BJ (cell line): ENCODE results near the gene OR51I2. TPM values are rescaled to one million over a fixed set of nuclear protein-coding genes. Genes with fewer than 3 reads are reported as not detected.

ENCODE experiments used
- CTCF ChIA-PET: fragments of 350-600 bp; formaldehyde crosslinking; extraction: SDS; loops from one replicate; lab custom pipeline; 2021; ENCODE audit warnings: antibody characterized with exemption, inconsistent platforms; lab: Yijun Ruan, JAX
- POLR2A ChIA-PET: fragments of 300-600 bp; sonication (Branson Sonifier 250); formaldehyde crosslinking; extraction: SDS; loops from one replicate; lab custom pipeline; 2021; ENCODE audit warnings: antibody characterized with exemption; lab: Charles Lee
- DNase-seq: peaks from one replicate; pipeline ENCODE4 v3.0.0-alpha.2; 2011; ENCODE audit warnings: low read depth
- H3K27me3 ChIP-seq: 2 replicates; pipeline ENCODE4 v1.6.0; 2011; ENCODE audit warnings: low read length; ENCODE audit not compliant: control insufficient read depth, insufficient read depth
- H3K36me3 ChIP-seq: 2 replicates; pipeline ENCODE4 v1.5.1; 2011; ENCODE audit warnings: low read length; ENCODE audit not compliant: control insufficient read depth, insufficient read depth
- H3K4me3 ChIP-seq: 2 replicates; pipeline ENCODE4 v1.5.1; 2011; ENCODE audit warnings: low read depth, mild to moderate bottlenecking, control low read depth, low read length
- polyA plus RNA-seq: library from polyadenylated mRNA; depleted of rRNA; stranded (reverse); fragments of >200 nt; gene quantifications from 2 replicates; pipeline ENCODE4 v1.2.3, GENCODE V29; 2011
- TF ChIP-seq, protein P1 (sequence below): IDR thresholded peaks from 2 replicates; pipeline ENCODE4 v1.5.1; 2011; ENCODE audit warnings: low read depth, mild to moderate bottlenecking, control low read depth, inconsistent platforms, low read length, moderate library complexity; ENCODE audit not compliant: insufficient read depth

Gene OR51I2
- polyA plus RNA-seq, 1 experiment = not detected

DNA sequence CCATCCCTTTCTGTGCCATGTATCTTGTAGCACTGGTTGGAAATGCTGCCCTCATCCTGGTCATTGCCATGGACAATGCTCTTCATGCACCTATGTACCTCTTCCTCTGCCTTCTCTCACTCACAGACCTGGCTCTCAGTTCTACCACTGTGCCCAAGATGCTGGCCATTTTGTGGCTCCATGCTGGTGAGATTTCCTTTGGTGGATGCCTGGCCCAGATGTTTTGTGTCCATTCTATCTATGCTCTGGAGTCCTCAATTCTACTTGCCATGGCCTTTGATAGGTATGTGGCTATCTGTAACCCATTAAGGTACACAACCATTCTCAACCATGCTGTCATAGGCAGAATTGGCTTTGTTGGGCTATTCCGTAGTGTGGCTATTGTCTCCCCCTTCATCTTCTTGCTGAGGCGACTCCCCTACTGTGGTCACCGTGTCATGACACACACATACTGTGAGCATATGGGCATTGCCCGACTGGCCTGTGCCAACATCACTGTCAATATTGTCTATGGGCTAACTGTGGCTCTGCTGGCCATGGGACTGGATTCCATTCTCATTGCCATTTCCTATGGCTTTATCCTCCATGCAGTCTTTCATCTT, 39.8 kb downstream of the OR51I2 start:
- DNase-seq = no peak
- TF ChIP-seq, protein P1, sequence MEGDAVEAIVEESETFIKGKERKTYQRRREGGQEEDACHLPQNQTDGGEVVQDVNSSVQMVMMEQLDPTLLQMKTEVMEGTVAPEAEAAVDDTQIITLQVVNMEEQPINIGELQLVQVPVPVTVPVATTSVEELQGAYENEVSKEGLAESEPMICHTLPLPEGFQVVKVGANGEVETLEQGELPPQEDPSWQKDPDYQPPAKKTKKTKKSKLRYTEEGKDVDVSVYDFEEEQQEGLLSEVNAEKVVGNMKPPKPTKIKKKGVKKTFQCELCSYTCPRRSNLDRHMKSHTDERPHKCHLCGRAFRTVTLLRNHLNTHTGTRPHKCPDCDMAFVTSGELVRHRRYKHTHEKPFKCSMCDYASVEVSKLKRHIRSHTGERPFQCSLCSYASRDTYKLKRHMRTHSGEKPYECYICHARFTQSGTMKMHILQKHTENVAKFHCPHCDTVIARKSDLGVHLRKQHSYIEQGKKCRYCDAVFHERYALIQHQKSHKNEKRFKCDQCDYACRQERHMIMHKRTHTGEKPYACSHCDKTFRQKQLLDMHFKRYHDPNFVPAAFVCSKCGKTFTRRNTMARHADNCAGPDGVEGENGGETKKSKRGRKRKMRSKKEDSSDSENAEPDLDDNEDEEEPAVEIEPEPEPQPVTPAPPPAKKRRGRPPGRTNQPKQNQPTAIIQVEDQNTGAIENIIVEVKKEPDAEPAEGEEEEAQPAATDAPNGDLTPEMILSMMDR = no peak
- H3K36me3 ChIP-seq = no peaks in the 10 kb centered on the region
- H3K4me3 ChIP-seq = no peak overlapping the region
- ChIA-PET CTCF (no interaction called here), POLR2A (no interaction called here)
- H3K27me3 ChIP-seq = no peaks in the 10 kb centered on the region; the same call in none of the 2 replicates

DNA sequence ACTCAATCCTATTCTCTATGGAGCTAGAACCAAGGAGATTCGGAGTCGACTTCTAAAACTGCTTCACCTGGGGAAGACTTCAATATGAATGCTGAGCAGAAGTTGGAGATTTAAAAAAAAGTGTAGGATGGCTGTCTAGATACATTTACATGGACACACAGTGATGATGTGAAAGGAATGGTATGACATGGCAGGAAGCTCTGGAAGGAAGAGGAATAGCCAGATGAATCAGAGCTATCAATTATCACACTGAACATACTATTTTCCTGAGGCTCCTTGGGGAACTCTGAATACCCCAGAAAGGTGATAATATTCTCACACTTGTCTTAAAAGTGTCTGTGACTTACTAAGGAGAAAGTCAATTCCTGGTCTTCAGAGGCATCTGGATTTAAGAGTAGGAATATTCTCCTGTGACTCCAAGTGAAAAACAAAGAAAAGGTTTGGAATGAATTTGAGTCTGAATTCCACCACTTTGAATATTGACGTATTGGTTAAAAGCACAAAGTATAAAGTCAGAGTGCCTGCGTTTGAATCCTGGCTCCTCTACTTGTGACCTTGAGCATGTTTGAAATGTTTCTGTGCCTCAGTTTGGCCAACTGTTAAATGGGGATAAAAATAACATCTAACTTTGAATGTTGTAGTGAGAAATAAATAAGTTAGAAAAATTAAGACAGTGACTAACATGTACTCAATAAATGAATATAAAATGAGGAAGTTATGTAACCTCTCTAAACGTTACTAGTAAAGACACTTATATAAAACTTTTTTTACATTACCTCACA, 40.6 kb downstream of the OR51I2 start:
- H3K4me3 ChIP-seq = no peak overlapping the region
- no peaks in the 10 kb centered on the region for H3K36me3 ChIP-seq
- TF ChIP-seq, protein P1 = no peak
- H3K27me3 ChIP-seq = no peaks in the 10 kb centered on the region; the same call in none of the 2 replicates
- DNase-seq = no peak
- POLR2A ChIA-PET = no interaction called here
- CTCF ChIA-PET = no interaction called here

DNA sequence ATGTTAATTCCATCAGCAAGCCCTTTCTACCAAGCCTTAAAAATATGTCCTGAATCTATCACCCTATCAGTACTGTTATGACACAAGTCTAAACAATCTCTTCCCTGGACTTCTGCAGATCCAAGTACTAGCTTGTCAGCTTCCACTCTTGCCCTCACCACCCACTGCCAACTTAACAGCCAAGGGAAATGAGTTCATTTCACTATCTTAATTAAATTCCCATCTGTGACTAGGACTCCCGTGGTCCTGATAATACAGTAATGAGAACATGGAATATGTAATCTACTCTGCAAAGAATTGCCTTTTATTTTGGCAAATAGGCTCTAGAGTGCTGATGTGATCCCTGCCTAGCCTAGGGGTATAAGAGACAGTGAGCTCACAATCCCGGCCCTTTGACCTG, 50.5 kb downstream of the OR51I2 start:
- Histone ChIP-seq H3K36me3 (no peaks in the 10 kb centered on the region), H3K4me3 (no peak overlapping the region), H3K27me3 (no peaks in the 10 kb centered on the region)
- POLR2A ChIA-PET = no interaction called here
- TF ChIP-seq, protein P1 = no peak
- no peak for DNase-seq
- CTCF ChIA-PET = interaction anchor here (2.0 kb wide), 1 partner anchor 24 kb away, joined by 4 read pairs; no protein-coding TSS in a partner anchor

DNA sequence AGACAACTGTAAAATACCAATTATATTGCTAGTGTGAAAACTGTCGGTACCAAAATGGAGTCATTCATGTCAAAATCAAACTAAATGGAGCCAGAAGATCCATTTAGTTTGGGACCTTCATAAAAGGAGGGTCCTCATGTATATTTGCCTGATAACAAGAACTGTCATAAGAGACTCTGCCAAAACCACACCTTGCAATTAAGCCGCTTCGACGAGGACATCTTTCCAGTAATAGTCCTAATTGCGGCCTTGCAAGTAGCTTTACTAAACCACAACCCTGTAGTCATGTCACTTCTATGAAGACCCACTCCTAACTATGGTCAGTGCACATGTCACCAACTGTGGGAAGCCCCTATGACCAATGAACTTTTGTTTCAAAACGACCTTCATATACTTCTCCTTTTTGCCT, 51.3 kb downstream of the OR51I2 start:
- no peaks in the 10 kb centered on the region for H3K36me3 ChIP-seq
- TF ChIP-seq, protein P1 = no peak
- no peak for DNase-seq
- H3K27me3 ChIP-seq = no peaks in the 10 kb centered on the region
- no peak overlapping the region for H3K4me3 ChIP-seq
- POLR2A ChIA-PET = no interaction called here
- CTCF ChIA-PET = interaction anchor here (2.0 kb wide), 1 partner anchor 25 kb away, joined by 4 read pairs; no protein-coding TSS in a partner anchor

DNA sequence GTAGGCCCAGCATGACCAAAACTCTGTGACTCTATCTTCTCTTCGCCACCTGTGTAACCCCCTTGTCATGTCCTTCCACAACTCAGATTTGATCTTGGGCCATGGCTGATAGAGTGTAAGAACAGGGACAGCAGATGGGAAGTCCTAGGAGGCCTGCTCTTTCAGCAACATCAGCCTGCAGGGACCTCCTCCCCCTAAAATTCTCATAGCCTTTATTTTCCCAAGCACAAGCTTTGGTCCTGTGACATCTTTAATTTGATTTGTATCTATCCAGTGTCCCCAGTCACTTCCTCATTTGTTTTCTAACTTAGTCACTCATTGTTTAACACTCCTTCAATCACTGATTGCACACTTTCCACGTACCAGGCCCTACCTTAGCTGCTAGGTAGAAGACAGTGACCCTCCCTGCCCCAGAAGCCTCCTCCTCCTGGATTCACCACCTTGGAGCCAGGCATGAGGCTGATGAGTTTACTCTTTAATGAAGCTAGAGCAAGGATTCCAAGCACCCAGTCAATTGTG, 55.3 kb downstream of the OR51I2 start:
- POLR2A ChIA-PET = no interaction called here

More for the DNA sequence above, 55.3 kb downstream of the OR51I2 start:
- Histone ChIP-seq H3K4me3 (no peak overlapping the region), H3K27me3 (no peaks in the 10 kb centered on the region), H3K36me3 (no peaks in the 10 kb centered on the region)
- TF ChIP-seq, protein P1 = no peak
- DNase-seq = no peak
- CTCF ChIA-PET = no interaction called here
